GM23338 (cell line): Measurements from ENCODE around the gene ANXA7. TPM values are rescaled to one million over a fixed set of nuclear protein-coding genes. Genes with fewer than 3 reads are reported as not detected.

Experiments used
- ATAC-seq: fragments of 200-7000 bp; cut with Tn5 transposase; 3 replicates; pipeline ENCODE4 v1.9.1; 2020
- DNase-seq: peaks from one replicate; pipeline ENCODE4 v3.0.0-alpha.2; 2015; ENCODE audit warnings: low spot score
- H2AFZ ChIP-seq: fragments of 200-600 bp; sonication (generic); 2 replicates; pipeline ENCODE4 v1.8.0; 2016; ENCODE audit warnings: antibody characterized with exemption, mild to moderate bottlenecking, moderate library complexity
- H3F3A ChIP-seq: fragments of 200-600 bp; sonication (generic); replicated peaks from 2 replicates; pipeline ENCODE4 v1.8.0; 2017; ENCODE audit warnings: antibody characterized with exemption, mixed run types, low read depth
- H3K27ac ChIP-seq: fragments of 200-600 bp; sonication (generic); 2 replicates; pipeline ENCODE4 v1.6.1; 2016; ENCODE audit warnings: low read depth
- H3K27me3 ChIP-seq: fragments of 200-600 bp; sonication (generic); 2 replicates; pipeline ENCODE4 v1.8.0; 2016; ENCODE audit warnings: mild to moderate bottlenecking, mixed run types, moderate library complexity; ENCODE audit not compliant: insufficient read depth
- H3K36me3 ChIP-seq: fragments of 200-600 bp; sonication (generic); 2 replicates; pipeline ENCODE4 v1.8.0; 2016; ENCODE audit warnings: mild to moderate bottlenecking; ENCODE audit not compliant: insufficient read depth
- H3K4me1 ChIP-seq: fragments of 200-600 bp; sonication (generic); 2 replicates; pipeline ENCODE4 v1.8.0; 2016; ENCODE audit warnings: mild to moderate bottlenecking, moderate library complexity; ENCODE audit not compliant: insufficient read depth
- H3K4me2 ChIP-seq: fragments of 200-600 bp; sonication (generic); 2 replicates; pipeline ENCODE4 v1.7.1; 2017; ENCODE audit warnings: mixed run types
- H3K4me3 ChIP-seq: fragments of 200-600 bp; sonication (generic); 2 replicates; pipeline ENCODE4 v1.6.1; 2016; ENCODE audit warnings: mixed run types
- H3K79me2 ChIP-seq: fragments of 200-600 bp; sonication (generic); replicated peaks from 2 replicates; pipeline ENCODE4 v1.8.0; 2017; ENCODE audit warnings: mild to moderate bottlenecking; ENCODE audit not compliant: insufficient read depth
- H3K9me2 ChIP-seq: fragments of 200-600 bp; sonication (generic); 2 replicates; pipeline ENCODE4 v1.8.0; 2017; ENCODE audit not compliant: insufficient read depth
- H4K20me1 ChIP-seq: fragments of 200-600 bp; sonication (generic); replicated peaks from 2 replicates; pipeline ENCODE4 v1.8.0; 2017; ENCODE audit warnings: mild to moderate bottlenecking; ENCODE audit not compliant: insufficient read depth
- H3K27ac Mint-ChIP-seq: 2 replicates; pipeline ENCODE4 v1.8.0; 2020; ENCODE audit warnings: inconsistent platforms, mild to moderate bottlenecking, moderate library complexity, mixed read lengths
- H3K27me3 Mint-ChIP-seq: 3 replicates; pipeline ENCODE4 v1.8.0; 2022; ENCODE audit warnings: low read depth, mild to moderate bottlenecking, moderate library complexity, mixed read lengths, inconsistent platforms; ENCODE audit not compliant: insufficient read depth, poor library complexity
- H3K36me3 Mint-ChIP-seq: 3 replicates; pipeline ENCODE4 v1.8.0; 2021; ENCODE audit warnings: low read depth, mild to moderate bottlenecking, inconsistent platforms, moderate library complexity, mixed read lengths
- H3K4me1 Mint-ChIP-seq: 3 replicates; pipeline ENCODE4 v1.8.0; 2020; ENCODE audit warnings: mild to moderate bottlenecking, inconsistent platforms, mixed read lengths
- H3K4me3 Mint-ChIP-seq: 3 replicates; pipeline ENCODE4 v1.8.0; 2021; ENCODE audit warnings: moderate library complexity, mild to moderate bottlenecking, inconsistent platforms, mixed read lengths
- H3K9me3 Mint-ChIP-seq: 3 replicates; pipeline ENCODE4 v1.8.0; 2020; ENCODE audit warnings: moderate library complexity, mild to moderate bottlenecking, inconsistent platforms, mixed read lengths
- CREB1 ChIP-seq: fragments of 250-450 bp; sonication (Bioruptor Pico); IDR thresholded peaks from 2 replicates; pipeline ENCODE4 v1.5.0; 2020; ENCODE audit warnings: low read depth, mild to moderate bottlenecking, moderate library complexity
- CTCF ChIP-seq, 2 experiments: fragments of 200-600 bp in 1 of 2; sonication (generic) in 1 of 2; conservative IDR thresholded peaks; 2 replicates each; pipeline versions ENCODE4 v1.5.1 to v1.6.1; 2016 to 2017; ENCODE audit warnings: antibody characterized with exemption in 2 of 2, low read depth in 2 of 2, mild to moderate bottlenecking in 2 of 2, moderate library complexity in 1 of 2
- ETS1 ChIP-seq: IDR thresholded peaks from 2 replicates; pipeline ENCODE4 v1.6.1; 2016; ENCODE audit warnings: antibody characterized with exemption
- EZH2 ChIP-seq: fragments of 200-600 bp; sonication (generic); IDR thresholded peaks from one replicate; pipeline ENCODE4 v1.8.0; 2017; ENCODE audit warnings: antibody characterized with exemption, mild to moderate bottlenecking, low read depth; ENCODE audit not compliant: unreplicated experiment
- EZH2phosphoT487 ChIP-seq: fragments of 200-600 bp; sonication (generic); IDR thresholded peaks from one replicate; pipeline ENCODE4 v1.8.1; 2018; ENCODE audit warnings: antibody characterized with exemption; ENCODE audit not compliant: unreplicated experiment
- JUNB ChIP-seq: IDR thresholded peaks from one replicate; pipeline ENCODE4 v1.6.1; 2016; ENCODE audit warnings: antibody characterized with exemption; ENCODE audit not compliant: unreplicated experiment
- NANOG ChIP-seq: IDR thresholded peaks from 2 replicates; pipeline ENCODE4 v1.6.1; 2016; ENCODE audit warnings: antibody characterized with exemption, borderline replicate concordance
- POLR2AphosphoS5 ChIP-seq: IDR thresholded peaks from 2 replicates; pipeline ENCODE4 v1.6.1; 2016; ENCODE audit warnings: antibody characterized with exemption, low read depth
- REST ChIP-seq: IDR thresholded peaks from one replicate; pipeline ENCODE4 v1.6.1; 2018; ENCODE audit warnings: antibody characterized with exemption; ENCODE audit not compliant: unreplicated experiment
- STAT1 ChIP-seq: IDR thresholded peaks from one replicate; pipeline ENCODE4 v1.6.1; 2016; ENCODE audit warnings: antibody characterized with exemption; ENCODE audit not compliant: unreplicated experiment
- ZNF114 ChIP-seq: fragments of 250-450 bp; sonication (Bioruptor Pico); IDR thresholded peaks from 2 replicates; pipeline ENCODE4 v1.5.0; 2020; ENCODE audit warnings: mild to moderate bottlenecking, moderate library complexity
- polyA plus RNA-seq: library from polyadenylated mRNA; unstranded; fragments of >200 nt; fragmentation: Nextera tagmentation; extraction: Ambion mirVana; gene quantifications from 2 replicates; pipeline ENCODE4 v1.2.1, GENCODE V29; 2016
- total RNA-seq: library from RNA; depleted of rRNA; stranded (reverse); fragments of >200 nt; shearing (Covaris generic); gene quantifications from 2 replicates; pipeline ENCODE4 v1.2.3, GENCODE V29; 2014

The ANXA7 gene
- total and polyA plus RNA-seq, 2 experiments from 2014 or later = 63.7 to 80.1 TPM

GRCh38 chr10:73408978-73409521, 4.8 kb downstream of the ANXA7 start:
- H3K4me3 Mint-ChIP-seq = no peak overlapping the region
- peaks cover 9% of the 10 kb centered on the region; the same call in 2 of the 3 replicates for H3K36me3 Mint-ChIP-seq
- ATAC-seq = no peak
- peaks cover 18% of the 10 kb centered on the region for H3K4me1 Mint-ChIP-seq
- H3K4me1 ChIP-seq = peaks cover 13% of the 10 kb centered on the region
- no peak overlapping the region for H3K27ac ChIP-seq
- H3K9me2 ChIP-seq = peaks cover 3% of the 10 kb centered on the region; the same call in 1 of the 2 replicates
- H4K20me1 ChIP-seq = no peaks in the 10 kb centered on the region; the same call in none of the 2 replicates
- H3F3A ChIP-seq = 0 out of 2 replicates have a peak, but pooled peaks cover 5% of the 10 kb centered on the region
- TF ChIP-seq NANOG = no peak
- TF ChIP-seq EZH2phosphoT487 = no peak
- no peak for TF ChIP-seq CREB1
- TF ChIP-seq JUNB = no peak
- no peak for TF ChIP-seq POLR2AphosphoS5
- no peak for TF ChIP-seq EZH2
- no peak overlapping the region for H3K4me2 ChIP-seq
- no peak overlapping the region for H2AFZ ChIP-seq
- H3K27me3 Mint-ChIP-seq = peaks cover 4% of the 10 kb centered on the region
- H3K27ac Mint-ChIP-seq = no peak overlapping the region
- peaks cover 94% of the 10 kb centered on the region for H3K79me2 ChIP-seq
- H3K4me3 ChIP-seq = no peak overlapping the region
- H3K36me3 ChIP-seq = no peaks in the 10 kb centered on the region
- H3K9me3 Mint-ChIP-seq = no peaks in the 10 kb centered on the region
- no peak for DNase-seq
- H3K27me3 ChIP-seq = no peaks in the 10 kb centered on the region

GRCh38 chr10:73408061-73408460, 5.8 kb downstream of the ANXA7 start:
- Histone ChIP-seq H3K79me2 (peaks cover 100% of the 10 kb centered on the region), H4K20me1 (no peaks in the 10 kb centered on the region; the same call in none of the 2 replicates), H3K4me3 (no peak overlapping the region), H3K36me3 (no peaks in the 10 kb centered on the region), H3K4me2 (no peak overlapping the region), H3F3A (no peaks in the 10 kb centered on the region), H3K27me3 (no peaks in the 10 kb centered on the region), H3K27ac (no peak overlapping the region), H3K9me2 (peaks cover 3% of the 10 kb centered on the region; the same call in 1 of the 2 replicates), H3K4me1 (peaks cover 13% of the 10 kb centered on the region), H2AFZ (no peak overlapping the region)
- Mint-ChIP-seq H3K36me3 (peaks cover 9% of the 10 kb centered on the region; the same call in 2 of the 3 replicates), H3K4me1 (peaks cover 18% of the 10 kb centered on the region), H3K4me3 (no peak overlapping the region), H3K27me3 (peaks cover 4% of the 10 kb centered on the region), H3K27ac (no peak overlapping the region), H3K9me3 (no peaks in the 10 kb centered on the region)
- ATAC-seq (no peak), DNase-seq (no peak)
- TF ChIP-seq REST = no peak
- TF ChIP-seq POLR2AphosphoS5 = no peak
- TF ChIP-seq CTCF (conservative IDR thresholded peaks at IDR 0.05; ENCODE audit: low read depth in 2 of 2) = no peak
- no peak for TF ChIP-seq ZNF114 (CRISPR knock-in tag)
- no peak for TF ChIP-seq EZH2phosphoT487
- no peak for TF ChIP-seq CREB1
- no peak for TF ChIP-seq JUNB
- TF ChIP-seq STAT1 = no peak
- no peak for TF ChIP-seq ETS1
